CD4-positive, CD25-positive, alpha-beta regulatory T cell (primary cell): ENCODE data around the gene REV1. TPM values are rescaled to one million over a fixed set of nuclear protein-coding genes. Genes with fewer than 3 reads are reported as not detected.

Experiments
- ATAC-seq, 2 donors: fragments of 150-1000 bp; cut with Tn5 transposase; one replicate each; pipeline ENCODE4 v1.10.0; 2021; ENCODE audit warnings: low read depth in 2 of 2, moderate number of reproducible peaks in 2 of 2, moderate library complexity in 1 of 2
- DNase-seq, 3 donors: peaks; one replicate each; pipeline versions ENCODE4 v3.0.0 to v3.0.0-alpha.2; 2012 to 2022; ENCODE audit warnings: mixed read lengths in 1 of 3
- H3K27ac ChIP-seq: one replicate; pipeline ENCODE4 v1.7.0; 2013; ENCODE audit warnings: mild to moderate bottlenecking, low read length; ENCODE audit not compliant: insufficient read depth, poor library complexity, severe bottlenecking
- H3K27me3 ChIP-seq: one replicate; pipeline ENCODE4 v1.7.0; 2013; ENCODE audit warnings: low read length; ENCODE audit not compliant: control insufficient read depth, insufficient read depth
- H3K36me3 ChIP-seq: one replicate; pipeline ENCODE4 v1.7.0; 2013; ENCODE audit warnings: mild to moderate bottlenecking, low read length, moderate library complexity; ENCODE audit not compliant: control insufficient read depth, insufficient read depth
- H3K4me1 ChIP-seq: 2 replicates; pipeline ENCODE4 v1.7.0; 2013; ENCODE audit warnings: mild to moderate bottlenecking, low read length; ENCODE audit not compliant: insufficient read depth, control insufficient read depth, poor library complexity, severe bottlenecking
- H3K4me3 ChIP-seq: one replicate; pipeline ENCODE4 v1.7.0; 2013; ENCODE audit warnings: low read depth, mild to moderate bottlenecking, low read length, moderate library complexity
- H3K9me3 ChIP-seq, 2 experiments: 1 replicate in 1 of 2; 2 replicates in 1 of 2; pipeline ENCODE4 v1.7.0; 2013; ENCODE audit warnings: low read length in 2 of 2, mild to moderate bottlenecking in 1 of 2, moderate library complexity in 1 of 2; ENCODE audit not compliant: control insufficient read depth in 2 of 2
- H3K27ac Mint-ChIP-seq, 3 donors: one replicate each; pipeline ENCODE4 v1.8.0; 2020 to 2022; ENCODE audit warnings: mild to moderate bottlenecking in 3 of 3, mixed read lengths in 3 of 3, moderate library complexity in 2 of 3
- H3K27me3 Mint-ChIP-seq: one replicate; pipeline ENCODE4 v1.8.0; 2022; ENCODE audit warnings: mild to moderate bottlenecking, mixed read lengths
- H3K36me3 Mint-ChIP-seq: one replicate; pipeline ENCODE4 v1.8.0; 2020; ENCODE audit warnings: mixed read lengths
- H3K4me1 Mint-ChIP-seq, 4 donors: one replicate each; pipeline ENCODE4 v1.8.0; 2020 to 2022; ENCODE audit warnings: mixed read lengths in 4 of 4, mild to moderate bottlenecking in 1 of 4
- H3K4me3 Mint-ChIP-seq, 4 donors: one replicate each; pipeline ENCODE4 v1.8.0; 2020 to 2022; ENCODE audit warnings: mild to moderate bottlenecking in 4 of 4, mixed read lengths in 4 of 4, moderate library complexity in 3 of 4
- H3K9me3 Mint-ChIP-seq, 7 donors: one replicate each; pipeline ENCODE4 v1.8.0; 2020 to 2022; ENCODE audit warnings: mixed read lengths in 7 of 7, mild to moderate bottlenecking in 3 of 7, moderate library complexity in 2 of 7
- polyA plus RNA-seq, 4 donors: library from polyadenylated mRNA; unstranded; fragments of 300-500 nt; fragmentation: Illumina TruSeq; gene quantifications; one replicate each; pipeline ENCODE4 v1.2.3, GENCODE V29; 2021
- total RNA-seq: library from RNA; stranded (reverse); gene quantifications from one replicate; pipeline ENCODE4 v1.2.3, GENCODE V29; 2022

Gene REV1
- total and polyA plus RNA-seq, 5 donors from 2014 or later, result 12.4 to 60.3 (median 17.0) TPM

DNA sequence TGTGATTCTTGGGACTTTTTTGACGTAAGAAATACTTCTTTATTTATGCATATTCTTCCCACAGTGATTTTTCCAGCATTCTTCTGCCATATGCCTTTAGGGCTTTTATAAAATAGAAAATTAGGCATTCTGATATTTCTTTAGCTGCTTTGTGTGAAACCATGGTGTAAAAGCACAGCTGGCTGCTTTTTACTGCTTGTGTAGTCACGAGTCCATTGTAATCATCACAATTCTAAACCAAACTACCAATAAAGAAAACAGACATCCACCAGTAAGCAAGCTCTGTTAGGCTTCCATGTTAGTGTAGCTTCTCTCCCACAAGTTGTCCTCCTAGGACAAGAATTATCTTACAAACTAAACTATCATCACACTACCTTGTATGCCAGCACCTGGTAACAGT is 90.0 kb downstream of the REV1 start:
- H3K4me1 Mint-ChIP-seq, result peaks cover 0 to 13% (median 8%) of the 10 kb centered on the region in 4 donors
- Histone ChIP-seq H3K27me3 (no peaks in the 10 kb centered on the region), H3K9me3 (no peaks in the 10 kb centered on the region), H3K27ac (no peak overlapping the region), H3K36me3 (peaks cover 92% of the 10 kb centered on the region), H3K4me3 (no peak overlapping the region), H3K4me1 (no peaks in the 10 kb centered on the region)
- no peak for ATAC-seq
- peaks cover 50% of the 10 kb centered on the region for H3K36me3 Mint-ChIP-seq
- H3K27ac Mint-ChIP-seq, result peak overlapping the region in 1 of 3 donors; percentile 42
- H3K27me3 Mint-ChIP-seq, result no peaks in the 10 kb centered on the region
- DNase-seq, result no peak
- no peak overlapping the region for H3K4me3 Mint-ChIP-seq
- H3K9me3 Mint-ChIP-seq, result no peaks in the 10 kb centered on the region

DNA sequence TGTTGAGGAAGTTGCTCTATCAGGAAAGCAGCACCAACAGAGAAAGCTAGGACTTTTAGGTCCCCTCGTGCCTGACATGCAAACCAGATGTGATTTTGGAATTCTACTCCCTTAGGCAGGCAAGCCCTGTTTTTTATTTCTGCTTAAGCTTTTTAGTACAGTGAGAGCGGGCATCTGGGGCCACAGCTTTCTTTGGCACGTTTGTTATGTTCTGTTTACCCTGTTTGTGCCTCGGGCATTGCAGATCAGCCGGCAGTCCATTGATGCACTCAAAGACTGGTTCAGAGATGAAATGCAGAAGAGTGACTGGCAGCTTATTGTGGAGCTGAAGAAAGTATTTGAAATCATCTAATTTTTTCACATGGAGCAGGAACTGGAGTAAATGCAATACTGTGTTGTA is 90.8 kb downstream of the REV1 start:
- H3K27me3 ChIP-seq, result no peaks in the 10 kb centered on the region
- H3K36me3 Mint-ChIP-seq, result peaks cover 44% of the 10 kb centered on the region
- DNase-seq, result no peak
- no peaks in the 10 kb centered on the region for H3K27me3 Mint-ChIP-seq
- no peaks in the 10 kb centered on the region for H3K9me3 ChIP-seq
- ATAC-seq, result no peak
- H3K4me1 Mint-ChIP-seq, result peaks cover 0 to 9% (median 7%) of the 10 kb centered on the region in 4 donors
- H3K4me3 ChIP-seq, result no peak overlapping the region
- H3K27ac Mint-ChIP-seq, result peak overlapping the region in 1 of 3 donors; percentile 42
- H3K4me1 ChIP-seq, result no peaks in the 10 kb centered on the region
- H3K36me3 ChIP-seq, result peaks cover 92% of the 10 kb centered on the region
- H3K27ac ChIP-seq, result no peak overlapping the region
- H3K4me3 Mint-ChIP-seq, result no peak overlapping the region
- H3K9me3 Mint-ChIP-seq, result no peaks in the 10 kb centered on the region

DNA sequence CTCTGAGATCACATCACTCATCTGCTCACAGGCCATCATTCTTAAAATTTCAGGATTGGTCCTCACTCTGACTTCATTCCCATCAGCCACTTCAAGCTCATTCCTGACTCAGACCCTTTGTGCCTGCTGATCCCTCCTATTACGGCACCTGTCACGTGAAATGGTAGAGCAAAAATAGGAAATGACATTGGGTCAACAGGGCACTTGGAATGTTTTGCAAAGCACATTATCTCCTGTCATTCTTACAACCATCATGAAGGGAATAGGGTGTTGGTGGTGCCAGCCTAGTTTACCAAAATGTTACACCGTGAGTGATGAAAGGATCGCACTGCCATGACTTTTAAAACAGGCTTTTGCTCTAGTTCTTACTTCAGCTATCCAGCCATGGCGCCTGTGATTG is 91.5 kb downstream of the REV1 start:
- Histone ChIP-seq H3K4me3 (no peak overlapping the region), H3K27ac (no peak overlapping the region), H3K9me3 (no peaks in the 10 kb centered on the region), H3K36me3 (peaks cover 93% of the 10 kb centered on the region), H3K27me3 (no peaks in the 10 kb centered on the region), H3K4me1 (no peaks in the 10 kb centered on the region)
- Mint-ChIP-seq H3K9me3 (no peaks in the 10 kb centered on the region), H3K27ac (peak overlapping the region; percentile 26 to 85 (median 66)), H3K4me1 (peaks cover 0 to 6% (median 2%) of the 10 kb centered on the region in 4 donors), H3K4me3 (no peak overlapping the region), H3K27me3 (no peaks in the 10 kb centered on the region), H3K36me3 (peaks cover 44% of the 10 kb centered on the region)
- DNase-seq (no peak), ATAC-seq (no peak)

DNA sequence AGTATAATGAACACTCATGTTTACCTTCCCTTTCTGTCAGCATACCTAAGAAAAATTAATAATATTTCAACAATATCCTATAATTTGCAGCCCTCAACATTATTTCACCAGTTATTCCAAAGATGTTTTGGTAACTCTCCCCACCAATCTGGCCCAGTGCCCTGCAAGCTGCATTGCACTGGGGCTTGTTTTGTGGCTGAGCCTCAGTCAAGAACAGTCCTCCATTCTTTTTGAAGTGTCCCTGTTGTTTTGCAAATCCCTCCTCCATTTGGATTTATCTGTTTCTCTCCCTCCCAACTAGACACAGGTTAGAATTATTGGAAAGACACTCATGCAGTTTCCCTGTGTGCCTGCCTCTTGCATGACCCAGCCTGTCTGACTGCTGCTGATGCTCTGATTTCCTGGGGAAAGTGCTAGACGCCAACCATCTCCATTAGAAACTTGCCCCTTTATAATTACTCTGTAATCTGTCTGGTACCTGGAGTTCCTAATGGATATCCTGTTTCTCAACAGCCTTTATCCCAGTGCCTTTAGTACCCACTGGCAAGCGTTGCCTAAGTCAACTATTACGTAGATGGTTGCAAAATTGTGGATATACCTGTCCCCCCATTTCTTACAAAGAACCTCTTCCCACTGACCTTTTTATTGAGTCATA is 92.4 kb downstream of the REV1 start:
- Mint-ChIP-seq H3K9me3 (no peaks in the 10 kb centered on the region), H3K4me1 (peaks cover 0 to 6% (median 0%) of the 10 kb centered on the region in 4 donors), H3K27me3 (no peaks in the 10 kb centered on the region), H3K36me3 (peaks cover 37% of the 10 kb centered on the region), H3K27ac (peak overlapping the region in 2 of 3 donors; percentile 20 to 95), H3K4me3 (no peak overlapping the region)
- Histone ChIP-seq H3K36me3 (peaks cover 91% of the 10 kb centered on the region), H3K4me3 (no peak overlapping the region), H3K27ac (no peak overlapping the region), H3K27me3 (no peaks in the 10 kb centered on the region), H3K9me3 (no peaks in the 10 kb centered on the region), H3K4me1 (no peaks in the 10 kb centered on the region)
- ATAC-seq, result no peak
- DNase-seq, result no peak

DNA sequence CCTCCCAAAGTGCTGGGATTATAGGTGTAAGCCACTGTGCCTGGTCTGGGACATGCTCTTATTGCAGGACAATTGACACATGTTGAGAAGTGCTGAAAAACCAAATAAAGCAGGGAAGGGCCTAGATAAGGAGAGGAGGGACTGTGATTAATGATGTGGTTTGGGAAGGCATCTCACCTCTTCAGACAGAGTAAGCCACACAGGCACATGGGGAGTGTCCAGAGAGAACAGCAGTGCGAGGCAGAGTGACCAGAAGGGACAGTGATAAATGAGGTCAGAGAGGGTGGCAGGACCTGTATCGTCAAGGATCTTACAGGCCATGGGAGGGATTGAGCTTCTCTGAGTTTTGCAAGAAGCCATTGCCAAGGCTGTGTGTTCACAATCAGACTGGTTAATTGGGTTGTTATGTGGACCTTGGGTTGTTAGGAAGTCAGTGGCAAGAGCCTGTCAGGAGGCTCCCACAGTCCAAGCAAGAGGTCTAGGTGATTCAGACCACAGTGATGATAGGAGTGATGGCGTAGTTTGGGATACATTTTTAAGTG is 94.2 kb downstream of the REV1 start:
- Mint-ChIP-seq H3K4me1 (peaks cover 0 to 6% (median 0%) of the 10 kb centered on the region in 4 donors), H3K4me3 (no peak overlapping the region), H3K36me3 (peaks cover 42% of the 10 kb centered on the region), H3K27ac (peak overlapping the region in 2 of 3 donors; percentile 67 to 87), H3K27me3 (no peaks in the 10 kb centered on the region), H3K9me3 (no peaks in the 10 kb centered on the region)
- H3K4me1 ChIP-seq, result no peaks in the 10 kb centered on the region
- H3K4me3 ChIP-seq, result no peak overlapping the region
- ATAC-seq (no peak), DNase-seq (no peak)
- H3K36me3 ChIP-seq, result peaks cover 87% of the 10 kb centered on the region
- no peaks in the 10 kb centered on the region for H3K27me3 ChIP-seq
- H3K9me3 ChIP-seq, result no peaks in the 10 kb centered on the region
- no peak overlapping the region for H3K27ac ChIP-seq

DNA sequence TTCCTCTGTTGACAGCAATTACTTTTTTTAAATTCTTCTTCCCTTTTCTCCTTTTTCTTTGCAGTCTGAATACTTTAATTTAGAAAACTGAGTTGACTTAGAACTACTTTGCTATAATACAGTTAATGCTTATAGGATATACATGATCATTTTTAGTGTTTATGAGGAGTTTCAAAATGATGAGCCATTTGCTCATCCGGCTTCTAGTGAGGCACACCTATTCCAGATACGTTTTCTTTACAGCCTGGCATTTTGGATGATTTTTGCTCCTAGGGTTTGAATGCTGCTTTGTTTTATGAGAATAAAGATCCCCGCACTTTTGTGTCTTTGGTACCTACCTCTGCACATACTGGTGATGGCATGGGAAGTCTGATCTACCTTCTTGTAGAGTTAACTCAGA is 99.9 kb downstream of the REV1 start:
- Histone ChIP-seq H3K27ac (no peak overlapping the region), H3K9me3 (no peaks in the 10 kb centered on the region), H3K4me1 (no peaks in the 10 kb centered on the region), H3K36me3 (peaks cover 56% of the 10 kb centered on the region), H3K27me3 (no peaks in the 10 kb centered on the region), H3K4me3 (no peak overlapping the region)
- peaks cover 23% of the 10 kb centered on the region for H3K36me3 Mint-ChIP-seq
- ATAC-seq (no peak), DNase-seq (no peak)
- H3K4me1 Mint-ChIP-seq, result peaks cover 0 to 17% (median 7%) of the 10 kb centered on the region in 4 donors
- H3K9me3 Mint-ChIP-seq, result no peaks in the 10 kb centered on the region
- H3K27me3 Mint-ChIP-seq, result no peaks in the 10 kb centered on the region
- H3K4me3 Mint-ChIP-seq, result no peak overlapping the region
- H3K27ac Mint-ChIP-seq, result peak overlapping the region in 1 of 3 donors; percentile 54

DNA sequence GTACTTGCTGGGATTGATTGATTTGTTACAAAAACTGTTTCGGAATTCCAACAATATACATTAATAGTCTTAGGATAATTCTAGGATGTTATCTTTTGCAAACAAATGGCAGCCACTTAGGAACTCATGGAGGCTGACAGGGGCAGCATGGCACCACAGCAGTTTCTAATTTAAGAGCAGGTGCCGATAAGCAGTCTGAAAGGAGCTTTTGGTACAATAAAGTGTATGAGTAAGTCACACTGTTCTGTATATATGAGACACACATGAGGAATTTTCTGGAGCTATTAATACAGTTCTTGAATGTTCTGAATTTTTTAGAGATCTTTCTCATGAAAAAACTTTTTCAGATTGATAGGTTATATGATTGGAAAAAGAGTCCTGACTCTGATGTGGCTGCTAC is 100.4 kb downstream of the REV1 start:
- H3K4me3 ChIP-seq, result no peak overlapping the region
- H3K9me3 ChIP-seq, result no peaks in the 10 kb centered on the region
- Mint-ChIP-seq H3K27ac (no peak overlapping the region), H3K4me3 (no peak overlapping the region), H3K4me1 (peaks cover 0 to 17% (median 7%) of the 10 kb centered on the region in 4 donors), H3K36me3 (peaks cover 27% of the 10 kb centered on the region), H3K27me3 (no peaks in the 10 kb centered on the region), H3K9me3 (no peaks in the 10 kb centered on the region)
- H3K27ac ChIP-seq, result no peak overlapping the region
- ATAC-seq (no peak), DNase-seq (no peak)
- no peaks in the 10 kb centered on the region for H3K27me3 ChIP-seq
- no peaks in the 10 kb centered on the region for H3K4me1 ChIP-seq
- H3K36me3 ChIP-seq, result peaks cover 55% of the 10 kb centered on the region

DNA sequence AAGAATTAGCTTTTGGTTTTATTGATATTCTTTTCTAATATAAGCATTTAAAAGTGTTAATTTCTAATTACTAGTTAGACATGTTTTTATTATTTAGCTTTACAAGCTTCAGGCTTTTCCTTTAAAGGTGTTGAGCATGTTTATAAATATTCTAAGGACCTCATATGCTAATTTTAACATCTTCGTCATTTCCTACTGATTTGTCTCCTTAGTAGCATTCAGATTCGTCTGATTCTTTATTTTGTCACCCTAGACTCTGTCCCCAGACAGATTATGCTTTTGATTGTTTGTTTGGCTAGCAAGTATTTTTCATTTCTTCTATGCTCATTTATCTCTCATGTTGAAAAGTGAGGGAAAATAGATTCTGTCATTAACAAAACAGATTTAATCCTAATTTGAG is 100.9 kb downstream of the REV1 start:
- H3K27me3 ChIP-seq, result no peaks in the 10 kb centered on the region
- H3K4me1 ChIP-seq, result no peaks in the 10 kb centered on the region
- no peak overlapping the region for H3K4me3 ChIP-seq
- DNase-seq (no peak), ATAC-seq (no peak)
- Mint-ChIP-seq H3K36me3 (peaks cover 31% of the 10 kb centered on the region), H3K27me3 (no peaks in the 10 kb centered on the region), H3K9me3 (no peaks in the 10 kb centered on the region), H3K27ac (peak overlapping the region in 2 of 3 donors; percentile 47 to 76), H3K4me3 (no peak overlapping the region), H3K4me1 (peaks cover 0 to 17% (median 6%) of the 10 kb centered on the region in 4 donors)
- H3K36me3 ChIP-seq, result peaks cover 54% of the 10 kb centered on the region
- H3K27ac ChIP-seq, result no peak overlapping the region
- H3K9me3 ChIP-seq, result no peaks in the 10 kb centered on the region
